Loucy (cell line): ENCODE results near the gene SUN1.

Source experiments
- H2AFZ ChIP-seq: fragments of 200-600 bp; sonication (generic); 2 replicates; pipeline ENCODE4 v1.6.0; 2016; ENCODE audit warnings: antibody characterized with exemption, mild to moderate bottlenecking, low read length, moderate library complexity
- H3F3A ChIP-seq: fragments of 200-600 bp; 2 replicates; pipeline ENCODE4 v1.6.0; 2016; ENCODE audit warnings: antibody characterized with exemption, low read depth, mild to moderate bottlenecking
- H3K27me3 ChIP-seq: fragments of 200-600 bp; sonication (generic); 2 replicates; pipeline ENCODE4 v1.6.1; 2014; ENCODE audit warnings: low read length, mild to moderate bottlenecking; ENCODE audit not compliant: insufficient read depth, poor library complexity, severe bottlenecking
- H3K36me3 ChIP-seq: fragments of 200-600 bp; sonication (generic); 2 replicates; pipeline ENCODE4 v1.6.1; 2016; ENCODE audit warnings: low read length; ENCODE audit not compliant: insufficient read depth
- H3K4me1 ChIP-seq: fragments of 200-600 bp; sonication (generic); 2 replicates; pipeline ENCODE4 v1.5.1; 2014; ENCODE audit warnings: low read length, mild to moderate bottlenecking; ENCODE audit not compliant: insufficient read depth, poor library complexity, severe bottlenecking
- H3K4me2 ChIP-seq: fragments of 200-600 bp; sonication (generic); 2 replicates; pipeline ENCODE4 v1.6.0; 2014; ENCODE audit warnings: antibody characterized with exemption, low read length, low read depth, mild to moderate bottlenecking; ENCODE audit not compliant: poor library complexity, severe bottlenecking
- H3K4me3 ChIP-seq: fragments of 200-600 bp; sonication (generic); 2 replicates; pipeline ENCODE4 v1.5.1; 2014; ENCODE audit warnings: low read length, mild to moderate bottlenecking, mixed read lengths; ENCODE audit not compliant: poor library complexity, severe bottlenecking
- H3K79me2 ChIP-seq: fragments of 200-600 bp; sonication (generic); 2 replicates; pipeline ENCODE4 v1.6.1; 2014; ENCODE audit warnings: low read length; ENCODE audit not compliant: insufficient read depth
- H3K9ac ChIP-seq: fragments of 200-600 bp; sonication (generic); 2 replicates; pipeline ENCODE4 v1.6.0; 2014; ENCODE audit warnings: mild to moderate bottlenecking, low read depth, low read length, moderate library complexity; ENCODE audit not compliant: poor library complexity, severe bottlenecking
- H3K9me2 ChIP-seq: fragments of 200-600 bp; sonication (generic); replicated peaks from 2 replicates; pipeline ENCODE4 v1.6.1; 2016; ENCODE audit warnings: low read depth, low read length, mixed read lengths
- H3K9me3 ChIP-seq: fragments of 200-600 bp; sonication (generic); 2 replicates; pipeline ENCODE4 v1.6.1; 2014; ENCODE audit warnings: mild to moderate bottlenecking, antibody characterized with exemption, low read length, low read depth; ENCODE audit not compliant: insufficient read depth
- H4K20me1 ChIP-seq: fragments of 200-600 bp; sonication (generic); 2 replicates; pipeline ENCODE4 v1.6.0; 2014; ENCODE audit warnings: antibody characterized with exemption, low read length, mild to moderate bottlenecking; ENCODE audit not compliant: insufficient read depth, poor library complexity, severe bottlenecking
- CTCF ChIP-seq: fragments of 200-600 bp; sonication (generic); conservative IDR thresholded peaks from 2 replicates; pipeline ENCODE4 v1.5.1; 2014; ENCODE audit warnings: mild to moderate bottlenecking, antibody characterized with exemption, low read length
- EZH2phosphoT487 ChIP-seq: fragments of 200-600 bp; IDR thresholded peaks from 2 replicates; pipeline ENCODE4 v1.6.1; 2018; ENCODE audit warnings: antibody characterized with exemption, mild to moderate bottlenecking, moderate library complexity, borderline replicate concordance

SUN1 gene

DNA sequence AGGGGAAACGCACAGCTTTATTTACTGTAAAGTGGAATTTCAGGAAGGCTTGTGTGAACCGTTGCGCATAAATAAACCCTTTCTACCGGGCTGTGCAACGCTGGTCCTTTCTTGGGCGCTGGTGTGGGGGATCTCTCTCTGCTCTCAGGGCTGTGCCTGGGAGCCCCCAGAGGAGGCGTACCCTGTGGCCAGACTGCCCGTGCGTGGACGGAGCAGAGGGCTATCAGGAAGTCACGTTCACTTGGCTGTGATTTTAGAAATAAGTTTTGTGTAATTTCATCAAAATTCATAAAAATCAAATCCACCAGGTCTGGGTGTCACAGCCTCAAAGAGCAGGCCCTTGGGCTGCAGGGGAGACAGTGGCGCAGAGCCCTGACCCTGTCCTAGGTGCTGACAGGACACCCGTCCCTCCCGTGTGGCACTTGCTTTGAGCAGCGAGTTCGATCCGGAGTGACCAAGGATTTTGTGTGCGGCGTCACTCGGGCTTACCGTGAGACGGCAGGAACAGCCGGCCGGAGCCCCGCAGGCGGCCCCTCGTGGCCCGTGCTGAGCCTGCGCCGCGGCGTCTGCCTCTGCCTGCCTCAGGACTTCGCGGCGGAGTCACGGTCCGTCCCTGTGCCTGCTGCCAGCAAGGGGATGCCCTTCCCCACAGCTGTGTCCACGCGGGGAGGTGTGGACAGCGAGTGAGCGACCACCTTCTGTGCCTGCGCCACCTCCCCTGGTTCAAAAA lies 64.2 kb downstream of the SUN1 start:
- H3K4me3 ChIP-seq, result no peak overlapping the region

GRCh38 chr7:897086-897485 lies 64.8 kb downstream of the SUN1 start:
- H3F3A ChIP-seq, result no peaks in the 10 kb centered on the region
- no peaks in the 10 kb centered on the region for H4K20me1 ChIP-seq
- H3K36me3 ChIP-seq, result peaks cover 49% of the 10 kb centered on the region; the same call in 1 of the 2 replicates
- H3K9me2 ChIP-seq, result no peaks in the 10 kb centered on the region
- H3K4me2 ChIP-seq, result no peak overlapping the region
- H3K9me3 ChIP-seq, result no peaks in the 10 kb centered on the region
- no peak overlapping the region for H3K4me3 ChIP-seq
- H3K9ac ChIP-seq, result no peak overlapping the region
- no peak overlapping the region for H2AFZ ChIP-seq
- TF ChIP-seq CTCF (no peak), EZH2phosphoT487 (no peak)
- H3K79me2 ChIP-seq, result no peaks in the 10 kb centered on the region
- no peaks in the 10 kb centered on the region for H3K27me3 ChIP-seq
- no peaks in the 10 kb centered on the region for H3K4me1 ChIP-seq

More for the DNA sequence above, 64.2 kb downstream of the SUN1 start:
- no peaks in the 10 kb centered on the region for H3K9me2 ChIP-seq
- H3K4me2 ChIP-seq, result no peak overlapping the region
- no peaks in the 10 kb centered on the region for H3K4me1 ChIP-seq
- H3K9ac ChIP-seq, result no peak overlapping the region
- no peaks in the 10 kb centered on the region for H3K9me3 ChIP-seq
- H3K27me3 ChIP-seq, result no peaks in the 10 kb centered on the region
- no peaks in the 10 kb centered on the region for H3F3A ChIP-seq
- H2AFZ ChIP-seq, result no peak overlapping the region
- H3K79me2 ChIP-seq, result no peaks in the 10 kb centered on the region
- no peaks in the 10 kb centered on the region for H4K20me1 ChIP-seq
- TF ChIP-seq CTCF (no peak), EZH2phosphoT487 (no peak)
- peaks cover 55% of the 10 kb centered on the region; the same call in 1 of the 2 replicates for H3K36me3 ChIP-seq

DNA sequence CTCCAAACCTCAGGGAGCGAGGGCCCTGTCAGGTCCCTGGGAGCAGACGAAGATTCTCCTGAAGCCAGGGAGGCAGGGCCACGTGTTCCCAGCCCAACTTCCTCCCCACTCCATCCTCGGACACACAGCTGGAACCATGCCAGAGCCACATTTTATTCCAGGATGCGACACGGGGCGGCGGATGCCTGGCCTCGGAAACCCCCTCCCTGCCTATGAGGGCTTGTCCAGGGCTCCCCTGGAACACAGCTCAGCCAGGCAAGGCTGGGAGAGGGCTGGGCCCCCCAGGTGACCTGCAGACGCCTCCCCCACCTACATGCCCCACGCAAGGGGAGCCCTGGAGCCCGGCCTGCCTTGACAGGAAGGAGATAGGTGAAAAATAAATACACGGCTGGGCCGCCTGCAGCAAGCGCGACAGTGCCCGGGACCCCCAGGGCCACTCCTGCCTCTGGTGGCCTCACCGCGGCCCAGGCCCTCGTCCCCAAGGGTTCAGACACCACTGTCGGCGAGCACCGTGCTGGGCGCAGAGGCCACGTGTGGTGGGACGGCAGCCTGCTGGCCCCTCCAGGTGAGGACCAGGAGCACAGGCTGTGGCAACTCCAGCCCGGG lies 65.6 kb downstream of the SUN1 start:
- Histone ChIP-seq H3K27me3 (no peaks in the 10 kb centered on the region), H4K20me1 (no peaks in the 10 kb centered on the region), H3K4me1 (no peaks in the 10 kb centered on the region), H3K4me2 (no peak overlapping the region), H3K36me3 (peaks cover 42% of the 10 kb centered on the region; the same call in 1 of the 2 replicates), H3K4me3 (no peak overlapping the region), H2AFZ (no peak overlapping the region), H3K79me2 (no peaks in the 10 kb centered on the region), H3K9me2 (no peaks in the 10 kb centered on the region), H3K9ac (no peak overlapping the region), H3K9me3 (no peaks in the 10 kb centered on the region), H3F3A (no peaks in the 10 kb centered on the region)
- TF ChIP-seq EZH2phosphoT487 (no peak), CTCF (no peak)
